Osteoblast (primary cell): Measurements from ENCODE around the gene HMOX1. TPM values are rescaled to one million over a fixed set of nuclear protein-coding genes. Genes with fewer than 3 reads are reported as not detected.

Experiments used
- DNase-seq: peaks from one replicate; pipeline ENCODE4 v3.0.0; 2011; ENCODE audit warnings: low spot score, mixed read lengths; ENCODE audit not compliant: insufficient read length; ENCODE audit errors: missing footprints
- H2AFZ ChIP-seq: 2 replicates; pipeline ENCODE4 v1.6.0; 2011; ENCODE audit warnings: mild to moderate bottlenecking, low read length
- H3K27ac ChIP-seq: 2 replicates; pipeline ENCODE4 v1.5.1; 2011; ENCODE audit warnings: mild to moderate bottlenecking, low read depth, low read length, moderate library complexity
- H3K27me3 ChIP-seq: 2 replicates; pipeline ENCODE4 v1.6.0; 2012; ENCODE audit warnings: mild to moderate bottlenecking, control low read depth, inconsistent platforms, low read length, moderate library complexity; ENCODE audit not compliant: insufficient read depth
- H3K36me3 ChIP-seq: 2 replicates; pipeline ENCODE4 v1.5.1; 2011; ENCODE audit warnings: mild to moderate bottlenecking, low read length, control low read depth, moderate library complexity; ENCODE audit not compliant: insufficient read depth
- H3K4me1 ChIP-seq: 2 replicates; pipeline ENCODE4 v1.5.1; 2011; ENCODE audit warnings: mild to moderate bottlenecking, low read length, control low read depth, moderate library complexity; ENCODE audit not compliant: insufficient read depth
- H3K4me2 ChIP-seq: 2 replicates; pipeline ENCODE4 v1.6.0; 2011; ENCODE audit warnings: mild to moderate bottlenecking, low read length; ENCODE audit not compliant: insufficient read depth
- H3K4me3 ChIP-seq: fragments of 200-600 bp; sonication (generic); 3 replicates; pipeline ENCODE4 v1.5.1; 2012; ENCODE audit warnings: mild to moderate bottlenecking, low read length, inconsistent platforms; ENCODE audit not compliant: insufficient read depth
- H3K79me2 ChIP-seq: 2 replicates; pipeline ENCODE4 v1.6.0; 2012; ENCODE audit warnings: mild to moderate bottlenecking, low read length, control low read depth, inconsistent platforms; ENCODE audit not compliant: insufficient read depth
- H3K9me3 ChIP-seq: 2 replicates; pipeline ENCODE4 v1.5.1; 2011; ENCODE audit warnings: low read depth, low read length, control low read depth
- H4K20me1 ChIP-seq: 2 replicates; pipeline ENCODE4 v1.6.0; 2012; ENCODE audit warnings: mild to moderate bottlenecking, low read length, control low read depth; ENCODE audit not compliant: insufficient read depth
- total RNA-seq: library from RNA; depleted of rRNA; stranded (reverse); fragments of >200 nt; gene quantifications from 2 replicates; pipeline ENCODE4 v1.2.3, GENCODE V29; 2012
- TF ChIP-seq, protein P1 (sequence below): IDR thresholded peaks from 2 replicates; pipeline ENCODE4 v1.5.1; 2011; ENCODE audit warnings: mild to moderate bottlenecking, low read depth, low read length, moderate library complexity; ENCODE audit errors: extremely low read depth

The HMOX1 gene
- total RNA-seq, 1 donor = 475 TPM

DNA sequence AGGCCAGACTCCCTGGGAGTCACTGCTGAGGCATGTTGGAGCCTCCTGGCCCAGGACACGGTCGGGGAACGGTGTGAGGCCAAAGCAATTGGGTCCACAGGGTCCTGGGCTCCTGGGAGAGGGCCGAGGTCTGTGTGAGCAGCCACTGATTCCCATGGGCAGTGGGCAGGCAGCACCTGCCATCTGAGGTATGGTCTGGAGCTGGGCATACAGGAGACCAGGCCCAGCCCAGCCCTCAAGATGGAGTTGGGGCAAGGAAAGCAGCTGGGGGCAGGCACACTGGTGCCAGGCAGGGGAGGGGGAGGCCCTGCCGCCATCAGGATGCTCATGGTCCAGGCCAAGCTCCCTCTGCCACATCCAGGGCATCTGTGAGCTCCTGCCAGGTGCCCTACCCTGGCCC lies 32.2 kb upstream of the HMOX1 start:
- Histone ChIP-seq H3K9me3 (no peaks in the 10 kb centered on the region), H3K36me3 (peaks cover 37% of the 10 kb centered on the region), H4K20me1 (no peaks in the 10 kb centered on the region), H3K4me3 (no peak overlapping the region), H3K4me2 (no peak overlapping the region), H3K79me2 (no peaks in the 10 kb centered on the region), H2AFZ (no peak overlapping the region), H3K27me3 (no peaks in the 10 kb centered on the region), H3K4me1 (peaks cover 18% of the 10 kb centered on the region), H3K27ac (no peak overlapping the region)
- DNase-seq = peak; percentile 72
- TF ChIP-seq, protein P1, sequence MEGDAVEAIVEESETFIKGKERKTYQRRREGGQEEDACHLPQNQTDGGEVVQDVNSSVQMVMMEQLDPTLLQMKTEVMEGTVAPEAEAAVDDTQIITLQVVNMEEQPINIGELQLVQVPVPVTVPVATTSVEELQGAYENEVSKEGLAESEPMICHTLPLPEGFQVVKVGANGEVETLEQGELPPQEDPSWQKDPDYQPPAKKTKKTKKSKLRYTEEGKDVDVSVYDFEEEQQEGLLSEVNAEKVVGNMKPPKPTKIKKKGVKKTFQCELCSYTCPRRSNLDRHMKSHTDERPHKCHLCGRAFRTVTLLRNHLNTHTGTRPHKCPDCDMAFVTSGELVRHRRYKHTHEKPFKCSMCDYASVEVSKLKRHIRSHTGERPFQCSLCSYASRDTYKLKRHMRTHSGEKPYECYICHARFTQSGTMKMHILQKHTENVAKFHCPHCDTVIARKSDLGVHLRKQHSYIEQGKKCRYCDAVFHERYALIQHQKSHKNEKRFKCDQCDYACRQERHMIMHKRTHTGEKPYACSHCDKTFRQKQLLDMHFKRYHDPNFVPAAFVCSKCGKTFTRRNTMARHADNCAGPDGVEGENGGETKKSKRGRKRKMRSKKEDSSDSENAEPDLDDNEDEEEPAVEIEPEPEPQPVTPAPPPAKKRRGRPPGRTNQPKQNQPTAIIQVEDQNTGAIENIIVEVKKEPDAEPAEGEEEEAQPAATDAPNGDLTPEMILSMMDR = no peak

DNA sequence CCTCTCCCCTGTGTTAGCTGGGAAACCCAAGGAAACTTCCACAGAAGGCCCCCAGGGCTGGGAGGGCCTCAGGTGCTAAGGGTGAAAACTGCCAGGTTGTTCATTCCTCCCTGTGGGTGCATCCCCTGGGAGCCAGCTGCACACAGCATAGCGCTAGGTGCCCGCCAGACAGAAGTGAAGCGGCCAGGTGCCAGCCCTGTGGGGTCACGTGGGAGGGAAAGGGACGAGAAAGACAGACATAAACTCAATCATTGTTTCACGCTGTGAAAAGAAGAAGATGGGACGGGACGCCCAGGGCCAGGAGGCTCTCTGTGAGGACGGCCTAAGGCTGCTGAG lies 31.6 kb upstream of the HMOX1 start:
- H3K27me3 ChIP-seq = no peaks in the 10 kb centered on the region
- H3K79me2 ChIP-seq = no peaks in the 10 kb centered on the region
- peaks cover 18% of the 10 kb centered on the region for H3K4me1 ChIP-seq
- peaks cover 30% of the 10 kb centered on the region for H3K36me3 ChIP-seq
- no peaks in the 10 kb centered on the region for H4K20me1 ChIP-seq
- H3K9me3 ChIP-seq = no peaks in the 10 kb centered on the region
- no peak overlapping the region for H3K4me2 ChIP-seq
- no peak overlapping the region for H2AFZ ChIP-seq
- TF ChIP-seq, protein P1 = no peak
- DNase-seq = no peak
- no peak overlapping the region for H3K27ac ChIP-seq
- no peak overlapping the region for H3K4me3 ChIP-seq

DNA sequence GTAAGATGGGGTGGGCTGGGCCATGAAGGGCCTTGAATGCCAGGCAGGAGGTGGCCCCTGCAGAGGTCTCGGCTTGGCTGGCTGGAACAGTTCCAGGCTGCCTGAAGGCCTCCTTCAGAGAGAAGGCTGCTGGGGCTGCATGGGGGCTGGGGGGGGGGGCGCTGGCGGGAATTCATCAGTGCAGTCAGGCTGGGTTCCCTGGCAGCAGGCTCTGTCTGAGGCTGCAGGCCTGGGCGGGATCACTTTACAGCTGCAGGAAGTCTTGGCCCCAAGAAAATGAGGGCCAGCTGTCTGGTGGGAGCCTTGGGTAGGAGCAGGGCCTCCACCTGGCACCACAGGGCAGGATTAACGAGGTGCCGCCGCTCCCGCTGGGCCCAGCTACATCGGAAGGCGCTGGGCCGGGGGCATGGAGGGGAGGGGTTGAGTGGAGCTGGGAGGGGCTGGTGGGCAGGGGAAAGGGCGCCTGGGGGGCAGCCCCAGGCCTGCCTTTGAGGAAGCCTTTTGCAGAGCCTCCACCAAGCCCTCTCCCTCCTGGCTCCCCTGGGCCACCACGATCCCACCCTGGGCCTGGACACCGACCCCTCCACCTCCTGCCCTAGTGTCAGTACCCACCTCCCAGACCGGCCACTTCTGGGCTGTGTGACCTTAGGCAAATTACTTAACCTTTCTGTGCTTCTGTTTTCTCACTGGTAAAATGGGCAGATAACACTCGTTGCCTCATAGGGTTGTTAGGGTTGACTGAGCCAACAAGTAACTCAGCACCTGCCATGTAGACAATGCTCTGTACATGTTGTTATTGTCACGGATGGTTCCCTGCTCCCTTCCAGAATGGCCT lies 31.0 kb upstream of the HMOX1 start:
- peak; percentile 78 for DNase-seq
- TF ChIP-seq, protein P1 = no peak
- peak overlapping the region; percentile 80 for H3K4me3 ChIP-seq
- no peaks in the 10 kb centered on the region for H3K27me3 ChIP-seq
- no peaks in the 10 kb centered on the region for H4K20me1 ChIP-seq
- peak overlapping the region; percentile 98 for H3K4me2 ChIP-seq
- no peaks in the 10 kb centered on the region for H3K9me3 ChIP-seq
- no peaks in the 10 kb centered on the region for H3K79me2 ChIP-seq
- peaks cover 18% of the 10 kb centered on the region for H3K4me1 ChIP-seq
- H2AFZ ChIP-seq = no peak overlapping the region
- H3K36me3 ChIP-seq = peaks cover 24% of the 10 kb centered on the region
- H3K27ac ChIP-seq = peak overlapping the region; percentile 89

DNA sequence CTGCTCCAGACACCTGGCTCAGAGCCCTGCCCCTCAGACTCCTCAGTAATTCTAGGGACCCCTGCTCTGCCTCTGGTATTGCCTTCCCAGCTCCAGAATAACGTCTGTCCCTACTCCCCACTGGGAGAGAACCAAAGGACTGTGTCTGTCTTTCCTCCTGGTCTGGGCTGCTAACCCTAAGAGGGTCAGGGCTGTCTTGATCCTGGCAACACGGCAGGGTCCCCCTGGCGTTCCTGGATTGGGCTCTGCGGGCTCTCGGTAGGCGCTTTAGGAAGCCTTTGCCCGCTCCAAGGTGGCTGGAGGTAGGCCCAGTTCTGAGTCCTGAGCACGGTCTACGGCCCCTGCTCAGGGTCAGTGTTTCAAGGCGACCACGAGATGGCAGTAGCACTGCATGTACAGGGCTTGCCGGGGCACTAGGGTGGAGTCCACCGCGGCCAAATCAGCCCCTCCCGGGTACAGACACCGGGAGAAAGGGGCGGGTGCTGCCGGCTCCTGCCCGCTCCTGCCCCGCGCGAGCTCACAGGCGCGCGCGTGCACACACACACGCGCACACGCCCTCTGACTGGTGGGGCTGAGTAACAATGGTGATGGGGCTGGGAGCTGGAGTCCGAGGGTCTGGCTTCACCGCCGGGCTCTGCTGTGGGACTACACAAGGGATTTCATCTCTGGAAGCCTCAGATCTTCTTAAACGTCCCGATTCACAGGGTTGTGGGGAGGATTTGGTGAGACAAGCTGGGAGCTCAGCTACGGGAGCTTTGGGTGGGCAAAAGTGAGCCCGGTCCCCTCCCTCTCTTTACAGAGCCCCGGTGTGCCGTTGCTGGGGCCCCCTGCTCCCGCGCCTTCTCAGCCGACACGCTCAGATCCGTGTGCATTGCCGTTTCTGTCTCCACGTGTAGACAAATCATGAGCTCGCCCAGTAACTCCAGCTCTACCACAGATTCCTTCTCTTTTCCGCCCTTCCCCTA lies 30.1 kb upstream of the HMOX1 start:
- Histone ChIP-seq H3K27me3 (no peaks in the 10 kb centered on the region), H3K4me1 (peaks cover 20% of the 10 kb centered on the region), H3K4me2 (peak overlapping the region; percentile 98), H3K27ac (peak overlapping the region; percentile 89), H3K4me3 (peak overlapping the region; percentile 80), H4K20me1 (no peaks in the 10 kb centered on the region), H3K9me3 (no peaks in the 10 kb centered on the region), H2AFZ (peak overlapping the region; percentile 77), H3K36me3 (peaks cover 21% of the 10 kb centered on the region), H3K79me2 (no peaks in the 10 kb centered on the region)
- peak; percentile 100 for DNase-seq
- TF ChIP-seq, protein P1 = peak; percentile 82
